OCI-LY7 (cell line): ENCODE results near the gene NSL1.

ENCODE experiments used
- CTCF ChIP-seq: fragments of 200-600 bp; sonication (generic); conservative IDR thresholded peaks from 2 replicates; pipeline ENCODE4 v1.5.1; 2014; ENCODE audit warnings: mild to moderate bottlenecking, antibody characterized with exemption, low read length, moderate library complexity, mixed read lengths
- EZH2phosphoT487 ChIP-seq: fragments of 200-600 bp; sonication (generic); IDR thresholded peaks from 2 replicates; pipeline ENCODE4 v1.6.1; 2018; ENCODE audit warnings: low read depth, borderline replicate concordance, mild to moderate bottlenecking, mixed run types, antibody characterized with exemption, low read length, moderate library complexity, mixed read lengths

- TF ChIP-seq CTCF (no peak), EZH2phosphoT487 (no peak)
These were observed 78.9 kb downstream of the NSL1 start for GRCh38 chr1:212712451-212713303.
